Central memory CD4-positive, alpha-beta T cell (primary cell): ENCODE results near the gene KLRK1.
"Not testable (repeated sequence)": the region's sequence is repeated elsewhere in the genome, so short reads cannot be mapped to it uniquely, and the experiment has no call there.

Experiments
- DNase-seq: peaks from one replicate; pipeline ENCODE4 v3.0.0; 2022

The KLRK1 gene

GRCh38 chr12:10361622-10362021, 28.2 kb downstream of the KLRK1 start:
- no peak for DNase-seq

DNA sequence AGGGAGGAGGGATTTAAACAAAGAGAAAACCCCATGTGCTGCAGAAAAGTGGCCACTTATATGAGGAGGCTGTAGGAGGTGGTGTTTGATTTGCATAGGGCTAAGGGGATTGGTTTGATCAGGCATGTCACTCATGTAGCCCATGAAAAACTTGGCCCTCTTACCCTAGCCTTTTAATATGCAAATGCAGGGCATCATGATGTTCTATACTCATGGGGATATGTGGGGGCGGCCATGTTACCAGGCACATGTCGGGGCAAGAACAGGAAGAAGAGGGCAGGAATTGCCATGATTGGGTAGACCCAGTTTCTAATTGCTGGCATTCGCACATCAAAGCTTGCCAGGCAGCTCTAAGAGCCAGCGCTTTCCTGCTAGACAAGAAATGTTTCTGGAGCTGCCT, 28.8 kb downstream of the KLRK1 start:
- DNase-seq, result no peak

DNA sequence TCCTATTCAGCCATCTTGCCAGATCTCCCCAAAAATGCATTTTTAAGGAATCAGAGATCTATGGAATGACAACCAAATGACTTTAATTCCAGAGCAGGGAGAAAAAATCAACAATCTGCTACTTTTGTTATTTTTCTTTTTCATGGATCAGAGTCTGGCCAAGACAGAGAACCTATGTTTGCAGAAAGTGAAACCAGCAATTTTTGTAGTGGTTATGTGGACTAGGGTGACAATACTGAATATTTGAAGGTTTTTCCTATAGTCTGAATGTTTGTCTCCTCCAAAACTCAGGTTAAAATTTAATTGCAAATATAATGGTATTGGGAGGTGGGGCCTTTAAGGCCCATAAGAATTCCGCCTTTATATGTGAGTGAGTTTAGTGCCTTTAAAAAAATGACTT, 30.9 kb downstream of the KLRK1 start:
- DNase-seq, result no peak

GRCh38 chr12:10358131-10358530, 31.7 kb downstream of the KLRK1 start:
- no peak for DNase-seq

GRCh38 chr12:10354502-10354901, 35.3 kb downstream of the KLRK1 start:
- no peak for DNase-seq

DNA sequence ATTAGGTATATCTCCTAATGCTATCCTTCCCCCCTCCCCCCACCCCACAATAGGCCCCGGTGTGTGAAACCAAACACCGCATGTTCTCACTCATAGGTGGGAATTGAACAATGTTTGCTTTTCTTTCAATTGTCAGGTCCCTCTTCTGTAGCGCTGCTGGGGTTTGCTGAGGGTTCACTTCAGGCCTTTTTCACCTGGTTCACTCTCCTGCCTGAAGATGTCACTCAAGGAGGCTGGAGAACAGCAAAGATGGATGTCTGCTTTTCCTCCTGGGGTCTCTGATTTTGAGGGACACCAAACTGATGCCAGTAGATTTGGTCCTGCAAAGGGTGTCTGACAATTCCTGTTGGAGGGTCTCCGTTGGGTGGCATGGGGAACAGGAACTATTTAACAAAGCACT, 35.8 kb downstream of the KLRK1 start:
- DNase-seq, result no peak

DNA sequence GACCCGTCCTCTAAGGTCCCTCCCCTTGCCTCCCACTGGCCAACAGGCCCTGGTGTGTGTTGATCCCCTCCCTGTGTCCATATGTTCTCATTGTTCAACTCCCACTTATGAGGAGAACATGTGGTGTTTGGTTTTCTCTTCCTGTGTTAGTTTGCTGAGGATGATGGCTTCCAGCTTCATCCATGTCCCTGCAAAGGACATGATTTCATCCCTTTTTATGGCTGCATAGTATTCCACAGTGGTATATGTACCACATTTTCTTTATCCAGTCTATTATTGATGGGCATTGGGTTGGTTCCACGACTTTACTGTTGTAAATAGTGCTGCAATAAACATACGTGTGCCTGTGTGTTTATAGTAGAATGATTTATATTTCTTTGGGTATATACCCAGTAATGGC, 38.4 kb downstream of the KLRK1 start:
- DNase-seq, result not testable (repeated sequence)

DNA sequence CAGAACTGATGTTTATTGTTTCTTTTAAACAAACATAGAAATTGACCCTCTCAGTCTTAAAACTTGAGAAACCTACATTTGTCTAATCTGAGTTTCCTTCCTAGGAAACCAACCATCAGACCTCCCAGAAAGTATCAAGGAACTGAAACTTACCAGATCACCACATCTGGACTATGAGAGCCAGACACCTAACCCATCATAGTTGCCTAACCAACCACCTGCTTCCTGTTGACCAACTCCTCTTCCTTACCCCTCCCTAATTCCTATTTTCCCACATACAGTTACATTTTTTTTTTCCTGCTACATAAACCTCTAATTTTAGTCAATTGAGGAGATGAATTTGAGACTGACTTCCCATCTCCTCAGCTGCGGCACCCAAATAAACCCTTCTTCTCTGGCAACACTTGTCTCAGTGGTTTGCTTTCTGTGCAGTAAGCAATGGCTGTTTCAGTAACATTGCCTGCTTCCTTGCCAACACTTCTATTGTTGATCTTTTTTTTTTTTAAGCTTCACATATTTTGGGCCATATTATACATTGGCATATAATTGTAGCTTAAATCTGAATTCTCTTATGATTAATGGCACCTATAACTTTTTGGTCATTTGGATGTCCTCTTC, 47.8 kb downstream of the KLRK1 start:
- no peak for DNase-seq

DNA sequence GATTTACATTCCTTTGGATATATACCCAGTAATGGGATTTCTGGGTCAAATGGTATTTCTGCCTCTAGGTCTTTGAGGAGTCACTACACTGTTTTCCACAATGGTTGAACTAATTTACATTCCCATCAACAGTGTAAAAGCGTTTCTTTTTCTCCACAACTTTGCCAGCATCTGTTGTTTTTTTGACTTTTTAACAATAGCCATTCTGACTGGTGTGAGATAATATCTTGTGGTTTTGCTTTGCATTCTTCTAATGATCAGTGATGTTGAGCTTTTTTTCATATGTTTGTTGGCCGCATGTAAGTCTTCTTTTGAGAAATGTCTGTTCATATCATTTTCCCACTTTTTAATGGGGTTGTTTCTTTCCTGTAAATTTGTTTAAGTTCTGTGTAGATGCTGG, 48.9 kb downstream of the KLRK1 start:
- DNase-seq, result not testable (repeated sequence)

DNA sequence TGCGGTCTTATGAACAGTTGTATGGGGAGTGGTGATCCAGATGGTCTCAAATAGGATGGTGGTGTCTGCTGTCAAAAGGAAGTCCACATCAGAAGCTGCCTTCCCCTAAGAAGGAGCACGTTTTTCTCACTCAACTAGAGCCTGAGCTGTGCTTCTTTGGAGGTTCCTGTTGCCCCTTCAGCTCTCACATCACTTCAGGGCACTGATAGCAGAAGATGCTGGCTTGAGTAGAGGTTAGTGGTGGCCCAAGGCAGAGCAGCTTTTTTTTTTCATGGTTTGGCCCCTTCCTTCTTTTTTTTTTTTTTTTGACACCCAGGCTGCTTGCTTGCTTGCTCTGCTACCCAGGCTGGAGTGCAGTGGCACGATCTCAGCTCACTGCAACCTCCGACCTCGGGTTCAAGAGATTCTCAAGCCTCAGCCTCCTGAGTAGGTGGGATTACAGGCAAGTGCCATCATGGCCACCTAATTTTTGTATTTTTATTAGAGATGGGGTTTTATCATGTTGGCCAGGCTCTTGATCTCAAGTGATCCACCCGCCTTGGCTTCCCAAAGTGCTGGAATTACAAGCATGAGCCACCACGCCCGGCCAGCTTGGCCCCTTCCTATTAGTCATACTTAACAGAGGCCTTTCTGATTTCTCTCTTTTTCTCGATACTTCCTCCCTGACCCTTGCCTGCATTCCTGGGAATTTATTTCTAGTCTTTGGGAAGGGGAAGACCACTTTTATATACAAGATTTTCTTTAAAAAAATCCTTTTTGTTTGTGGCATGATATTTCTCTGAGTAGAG, 50.6 kb downstream of the KLRK1 start:
- no peak for DNase-seq

GRCh38 chr12:10338470-10338869, 51.4 kb downstream of the KLRK1 start:
- not testable (repeated sequence) for DNase-seq

DNA sequence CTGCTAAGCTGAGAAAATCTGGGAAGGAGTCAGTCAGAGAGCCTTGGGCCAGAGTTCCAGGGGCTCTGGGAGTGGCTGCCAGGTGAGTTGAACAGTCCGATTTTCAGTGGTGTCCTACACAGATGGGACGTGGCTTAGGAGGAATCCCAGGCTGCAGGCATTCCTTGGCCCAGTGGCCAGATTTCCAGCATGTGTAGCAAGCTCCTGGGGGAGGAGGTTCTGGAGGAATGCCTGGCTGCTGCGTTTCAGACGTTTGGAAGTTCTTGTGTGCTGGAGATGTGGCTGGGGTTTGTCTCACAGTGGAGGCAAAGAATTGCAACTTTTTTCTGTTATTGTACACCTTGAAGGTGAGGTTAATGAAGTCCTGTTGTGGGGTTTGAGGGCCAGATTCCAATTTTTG, 53.6 kb downstream of the KLRK1 start:
- not testable (repeated sequence) for DNase-seq

DNA sequence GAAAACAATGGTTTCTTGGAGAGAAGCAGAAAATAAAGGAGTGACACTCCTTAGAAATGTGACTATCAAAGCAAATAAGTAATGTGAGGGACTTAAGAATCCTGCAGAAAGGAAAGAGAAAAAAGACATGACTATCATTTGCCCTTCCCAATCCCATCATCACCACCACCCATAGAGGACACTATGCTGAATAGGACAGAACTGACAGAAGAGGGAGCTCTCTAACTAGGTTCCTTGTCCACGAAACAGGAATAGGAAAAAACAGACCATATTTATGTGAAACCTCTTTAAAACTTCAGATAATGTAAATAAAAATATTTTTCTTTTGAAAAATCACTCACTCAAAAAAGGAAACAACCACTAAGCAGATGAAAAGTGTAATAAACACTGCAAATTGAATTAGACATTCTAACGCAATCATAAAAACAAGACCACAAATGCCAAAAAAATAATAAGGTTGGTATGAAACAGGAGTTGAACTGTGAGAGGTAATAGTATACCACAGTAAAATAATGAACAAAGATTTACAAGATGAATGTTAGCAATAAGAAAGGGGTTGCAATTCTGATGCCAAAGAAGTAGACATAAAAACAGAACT, 58.1 kb downstream of the KLRK1 start:
- peak; percentile 9 for DNase-seq

DNA sequence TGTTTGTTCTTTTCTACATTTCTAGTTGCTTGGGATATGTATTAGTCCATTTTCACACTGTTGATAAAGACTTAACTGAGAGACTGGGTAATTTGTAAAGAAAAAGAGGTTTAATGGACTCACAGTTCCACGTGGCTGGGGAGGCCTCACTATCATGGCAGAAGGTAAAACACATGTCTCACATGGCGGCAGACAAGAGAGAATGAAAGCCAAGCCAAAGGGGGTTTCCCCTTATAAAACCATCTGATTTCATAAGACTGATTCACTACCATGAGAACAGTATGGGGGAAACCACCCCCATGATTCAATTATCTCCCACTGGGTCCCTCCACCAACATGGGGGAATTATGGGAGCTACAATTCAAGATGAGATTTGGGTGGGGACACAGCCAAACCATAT, 61.1 kb downstream of the KLRK1 start:
- not testable (repeated sequence) for DNase-seq
